Measurements from ENCODE around the gene RNGTT. TPM values are rescaled to one million over a fixed set of nuclear protein-coding genes. Genes with fewer than 3 reads are reported as not detected.

RNGTT gene
- total RNA-seq, 2 donors from 2014 or later = 7.8 to 11.4 TPM

DNA sequence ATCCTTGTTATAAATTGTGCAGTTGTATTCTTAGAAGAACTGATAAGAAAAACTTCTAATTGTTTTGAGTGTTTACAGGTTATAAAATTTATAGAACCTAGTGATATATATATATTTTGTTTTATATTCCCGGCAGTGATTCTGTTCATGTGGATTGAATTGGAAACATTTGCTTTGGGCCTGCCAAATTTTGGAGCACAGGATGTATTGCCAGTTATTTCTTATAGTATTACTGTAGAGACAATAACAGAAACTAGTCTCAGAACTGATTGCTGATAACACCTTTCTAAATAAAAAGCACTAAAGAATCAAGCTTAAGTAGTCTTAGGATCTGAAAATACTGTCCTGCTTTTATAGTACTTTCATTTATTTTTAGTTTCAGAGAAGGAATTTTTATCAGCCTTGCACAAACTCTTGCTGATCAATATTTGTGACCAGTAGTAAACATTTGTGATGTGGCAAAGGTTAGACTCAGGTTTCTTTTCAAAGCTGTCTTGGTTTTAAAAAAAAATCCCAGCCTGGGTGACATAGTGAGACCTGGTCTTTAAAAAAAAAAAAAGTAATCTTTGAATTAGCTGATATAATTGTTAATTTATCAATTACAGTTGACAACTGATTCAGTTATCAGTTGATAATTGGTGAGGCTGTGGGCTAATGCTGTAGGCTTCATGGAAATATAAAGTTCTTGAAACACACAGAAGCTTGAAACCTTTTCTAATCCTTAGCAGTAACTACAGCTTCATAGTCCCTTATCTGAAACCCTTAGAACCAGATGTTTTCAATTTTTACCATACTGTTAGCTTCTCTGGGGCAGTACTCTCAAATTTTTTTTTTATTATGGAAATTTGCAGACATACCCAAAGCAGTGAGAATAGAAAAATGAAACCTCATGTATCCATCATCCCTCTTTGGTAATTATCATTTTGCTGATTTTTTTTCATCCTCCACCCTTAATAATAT is 42.4 kb downstream of the RNGTT start:
- Histone ChIP-seq H3K27me3 (no peaks in the 10 kb centered on the region), H3K4me1 (no peaks in the 10 kb centered on the region), H3K36me3 (no peaks in the 10 kb centered on the region), H3K9ac (ENCODE audit: low read depth in 2 of 2, low read length in 2 of 2) (no peak overlapping the region), H3K27ac (no peak overlapping the region), H3K4me3 (no peak overlapping the region), H3K9me3 (no peaks in the 10 kb centered on the region)
- TF ChIP-seq, protein P1, sequence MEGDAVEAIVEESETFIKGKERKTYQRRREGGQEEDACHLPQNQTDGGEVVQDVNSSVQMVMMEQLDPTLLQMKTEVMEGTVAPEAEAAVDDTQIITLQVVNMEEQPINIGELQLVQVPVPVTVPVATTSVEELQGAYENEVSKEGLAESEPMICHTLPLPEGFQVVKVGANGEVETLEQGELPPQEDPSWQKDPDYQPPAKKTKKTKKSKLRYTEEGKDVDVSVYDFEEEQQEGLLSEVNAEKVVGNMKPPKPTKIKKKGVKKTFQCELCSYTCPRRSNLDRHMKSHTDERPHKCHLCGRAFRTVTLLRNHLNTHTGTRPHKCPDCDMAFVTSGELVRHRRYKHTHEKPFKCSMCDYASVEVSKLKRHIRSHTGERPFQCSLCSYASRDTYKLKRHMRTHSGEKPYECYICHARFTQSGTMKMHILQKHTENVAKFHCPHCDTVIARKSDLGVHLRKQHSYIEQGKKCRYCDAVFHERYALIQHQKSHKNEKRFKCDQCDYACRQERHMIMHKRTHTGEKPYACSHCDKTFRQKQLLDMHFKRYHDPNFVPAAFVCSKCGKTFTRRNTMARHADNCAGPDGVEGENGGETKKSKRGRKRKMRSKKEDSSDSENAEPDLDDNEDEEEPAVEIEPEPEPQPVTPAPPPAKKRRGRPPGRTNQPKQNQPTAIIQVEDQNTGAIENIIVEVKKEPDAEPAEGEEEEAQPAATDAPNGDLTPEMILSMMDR (IDR thresholded peaks at IDR 0.05) = no peak
- no peak for DNase-seq
- intact Hi-C loops (cut with DNase I) = no loop called here

DNA sequence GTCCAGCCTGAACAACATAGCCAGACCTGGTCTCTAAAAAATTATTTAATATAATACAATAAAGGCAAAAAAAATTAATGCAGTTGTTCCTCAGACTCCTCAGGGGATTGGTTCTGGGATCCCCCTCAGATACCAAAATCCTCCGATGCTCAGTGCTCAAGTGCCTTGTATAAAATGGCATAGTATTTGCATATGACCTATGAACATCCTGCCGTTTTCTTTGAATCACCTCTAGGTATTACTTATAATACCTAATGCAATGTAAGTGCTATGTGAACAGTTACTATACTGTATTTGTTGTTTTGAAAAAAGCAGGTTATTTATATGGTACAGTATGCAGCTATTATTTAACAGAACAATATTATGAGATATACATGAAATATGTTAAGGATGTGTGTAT is 43.3 kb downstream of the RNGTT start:
- TF ChIP-seq, protein P1 (IDR thresholded peaks at IDR 0.05) = no peak
- H3K9ac ChIP-seq (ENCODE audit: low read depth in 2 of 2, low read length in 2 of 2) = no peak overlapping the region
- intact Hi-C loops (cut with DNase I) = no loop called here
- H3K9me3 ChIP-seq = no peaks in the 10 kb centered on the region
- no peak for DNase-seq
- no peak overlapping the region for H3K4me3 ChIP-seq
- H3K4me1 ChIP-seq = no peaks in the 10 kb centered on the region
- H3K36me3 ChIP-seq = no peaks in the 10 kb centered on the region
- H3K27ac ChIP-seq = no peak overlapping the region
- H3K27me3 ChIP-seq = no peaks in the 10 kb centered on the region

DNA sequence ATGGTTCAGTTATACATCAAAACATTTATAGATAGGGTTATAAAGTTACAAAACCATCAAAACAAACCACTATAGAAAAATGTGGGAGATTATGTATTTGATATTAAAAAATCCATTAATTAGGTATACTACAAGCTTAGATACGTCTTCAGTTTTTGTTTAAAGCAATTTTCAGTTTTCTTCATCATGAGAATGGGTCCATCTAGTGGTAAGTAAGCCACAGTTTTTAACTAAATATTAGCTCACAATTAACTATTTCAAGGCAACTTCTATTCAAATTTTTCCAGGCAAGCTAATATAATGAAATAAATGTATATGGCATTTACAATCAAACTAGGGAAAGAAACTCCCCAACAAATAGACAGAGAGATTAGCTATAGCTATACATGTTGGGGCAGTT is 44.4 kb downstream of the RNGTT start:
- Histone ChIP-seq H3K4me1 (no peaks in the 10 kb centered on the region), H3K4me3 (no peak overlapping the region), H3K27me3 (no peaks in the 10 kb centered on the region), H3K9me3 (no peaks in the 10 kb centered on the region), H3K27ac (no peak overlapping the region), H3K9ac (ENCODE audit: low read depth in 2 of 2, low read length in 2 of 2) (no peak overlapping the region), H3K36me3 (no peaks in the 10 kb centered on the region)
- intact Hi-C loops (cut with DNase I) = no loop called here
- no peak for DNase-seq
- TF ChIP-seq, protein P1 (IDR thresholded peaks at IDR 0.05) = no peak

DNA sequence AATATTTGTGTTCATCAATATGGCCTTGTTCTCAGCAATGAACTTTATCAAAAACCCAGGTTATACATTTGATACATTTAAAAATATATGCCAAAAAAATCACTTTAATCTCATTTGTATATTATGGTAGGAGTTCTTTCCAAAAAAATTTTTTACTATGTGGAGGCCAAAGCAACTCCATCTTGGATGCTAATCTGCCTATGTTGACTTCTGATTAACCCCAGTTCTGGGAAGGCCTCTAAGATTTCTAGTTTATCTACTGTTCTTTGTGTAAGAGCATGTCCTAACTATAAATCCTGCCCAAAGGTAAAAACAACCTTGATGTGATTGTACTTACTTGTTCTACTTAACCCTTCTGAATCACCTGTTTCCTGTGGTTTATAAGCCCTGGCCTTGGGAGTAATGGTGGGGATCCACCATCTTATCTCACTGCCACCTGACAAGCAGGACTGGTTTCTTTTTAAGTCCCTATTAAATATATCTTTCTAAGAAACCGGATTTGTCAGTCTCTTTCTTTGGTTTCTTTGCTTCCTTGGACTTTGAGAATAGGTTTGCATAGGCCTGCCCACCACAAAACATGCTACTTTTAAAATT is 46.7 kb downstream of the RNGTT start:
- no peak overlapping the region for H3K27ac ChIP-seq
- TF ChIP-seq, protein P1 (IDR thresholded peaks at IDR 0.05) = no peak
- H3K4me1 ChIP-seq = no peaks in the 10 kb centered on the region
- H3K9me3 ChIP-seq = no peaks in the 10 kb centered on the region
- no peaks in the 10 kb centered on the region for H3K36me3 ChIP-seq
- intact Hi-C loops (cut with DNase I) = no loop called here
- no peak for DNase-seq
- no peaks in the 10 kb centered on the region for H3K27me3 ChIP-seq
- H3K9ac ChIP-seq (ENCODE audit: low read depth in 2 of 2, low read length in 2 of 2) = no peak overlapping the region
- no peak overlapping the region for H3K4me3 ChIP-seq

DNA sequence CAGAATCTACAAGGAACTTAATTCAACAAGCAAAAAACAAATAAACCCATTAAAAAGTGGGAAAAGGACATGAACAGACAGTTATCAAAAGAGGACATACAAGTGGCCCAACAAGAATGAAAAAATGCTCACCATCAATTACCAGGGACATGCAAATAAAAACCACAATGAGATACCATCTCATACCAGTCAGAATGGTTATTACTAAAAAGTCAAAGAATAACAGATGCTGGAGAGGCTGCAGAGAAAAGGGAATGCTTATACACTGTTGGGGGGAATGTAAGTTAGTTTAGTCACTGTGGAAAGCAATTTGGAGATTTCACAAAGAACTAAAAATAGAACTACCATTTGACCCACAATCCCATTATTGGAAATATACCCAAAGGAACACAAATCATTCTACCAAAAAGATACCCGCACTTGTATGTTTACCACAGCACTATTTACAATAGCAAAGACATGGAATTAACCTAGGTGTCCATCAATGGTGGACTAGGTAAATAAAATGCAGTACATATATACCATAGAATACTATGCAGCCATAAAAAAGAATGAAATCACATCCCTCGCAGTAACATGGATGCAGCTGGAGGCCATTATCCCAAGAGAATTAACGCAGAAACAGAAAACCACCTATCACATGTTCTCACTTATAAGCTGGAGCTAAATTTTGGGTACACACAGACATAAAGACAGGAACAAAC is 48.4 kb downstream of the RNGTT start:
- no peaks in the 10 kb centered on the region for H3K36me3 ChIP-seq
- no peak overlapping the region for H3K27ac ChIP-seq
- no peaks in the 10 kb centered on the region for H3K4me1 ChIP-seq
- H3K27me3 ChIP-seq = no peaks in the 10 kb centered on the region
- H3K9ac ChIP-seq (ENCODE audit: low read depth in 2 of 2, low read length in 2 of 2) = no peak overlapping the region
- DNase-seq = no peak
- H3K4me3 ChIP-seq = no peak overlapping the region
- TF ChIP-seq, protein P1 (IDR thresholded peaks at IDR 0.05) = no peak
- intact Hi-C loops (cut with DNase I) = no loop called here
- no peaks in the 10 kb centered on the region for H3K9me3 ChIP-seq

Measured in colonic mucosa (tissue), 4 donors.